Mesenteric fat pad (tissue), 1 donor: ENCODE results near the gene EXOC4. TPM values are rescaled to one million over a fixed set of nuclear protein-coding genes. Genes with fewer than 3 reads are reported as not detected.

Experiments
- DNase-seq: peaks from one replicate; pipeline ENCODE4 v3.0.0-alpha.2; 2020; ENCODE audit warnings: low spot score
- total RNA-seq: library from RNA; stranded (reverse); fragmentation: NEBNext Ultra II Directional; extraction: Animal tissue kit (Norgen Biotek cat#: 25700); gene quantifications from one replicate; pipeline ENCODE4 v1.2.1, GENCODE V29; 2021
- donor health status: DM: yes; HTN: yes; CAD: no.

EXOC4 gene
- total RNA-seq, 1 donor from 2014 or later, result 79.3 TPM

DNA sequence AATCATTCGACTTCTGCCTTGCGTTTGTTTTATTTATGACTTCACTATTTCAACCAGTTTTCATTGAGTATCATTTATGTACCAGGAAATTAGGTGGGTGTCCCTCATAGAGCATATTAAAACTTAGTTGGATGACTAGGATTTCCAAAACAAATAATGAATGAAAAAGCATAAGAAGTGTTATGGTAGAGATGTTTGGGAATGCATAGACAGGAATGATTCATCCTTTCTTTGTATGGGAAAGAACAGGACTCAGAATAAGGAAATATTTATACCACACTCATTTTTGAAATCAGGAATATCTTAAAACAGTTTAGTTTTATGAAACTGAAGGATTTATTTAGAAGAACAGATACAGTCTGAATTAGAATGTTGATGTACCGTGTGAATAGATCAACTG, 315.7 kb downstream of the EXOC4 start:
- DNase-seq, result no peak

GRCh38 chr7:133570321-133570720, 317.4 kb downstream of the EXOC4 start:
- DNase-seq, result no peak

- DNase-seq, result no peak
Measured at GRCh38 chr7:133571076-133571475, 318.2 kb downstream of the EXOC4 start.

DNA sequence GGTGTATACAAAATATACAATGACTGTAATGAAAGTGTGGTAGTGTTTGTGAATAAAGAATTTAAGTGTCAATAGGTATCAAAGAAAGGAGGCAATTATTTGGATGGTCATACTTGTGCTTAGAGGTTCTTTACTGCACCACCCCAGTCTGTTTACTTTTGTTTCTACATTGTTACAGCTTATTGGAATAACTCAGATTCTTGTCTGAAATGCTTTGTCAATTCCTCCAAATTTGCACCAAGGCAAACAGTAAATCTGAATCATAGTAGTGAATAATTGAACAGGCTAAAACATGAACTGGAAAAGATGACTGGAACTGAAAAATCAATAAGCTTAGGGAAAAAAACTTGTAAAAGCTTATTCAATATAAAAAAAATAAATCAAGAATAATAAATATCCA, 319.2 kb downstream of the EXOC4 start:
- DNase-seq, result no peak

DNA sequence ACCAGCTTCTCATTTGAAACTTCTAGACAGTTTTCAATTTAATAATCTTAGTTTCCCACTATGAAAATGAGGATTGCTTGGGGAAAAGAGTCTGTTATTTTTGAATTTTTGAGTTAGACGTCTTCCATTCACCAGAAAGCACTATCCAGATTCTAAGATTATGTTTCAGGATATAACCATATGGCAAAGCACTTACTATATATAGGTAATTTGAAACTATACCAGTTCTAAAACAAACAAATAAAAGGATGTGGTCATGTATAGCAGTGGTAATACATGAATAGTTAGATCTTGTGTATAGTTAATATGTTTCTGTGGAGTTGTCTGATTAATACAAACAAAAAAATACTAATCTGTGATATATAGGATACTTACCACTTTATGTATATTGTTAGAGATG, 320.0 kb downstream of the EXOC4 start:
- DNase-seq, result no peak

- DNase-seq, result no peak
Measured at GRCh38 chr7:133573554-133574265, 320.8 kb downstream of the EXOC4 start.

GRCh38 chr7:133575726-133576440, 323.0 kb downstream of the EXOC4 start:
- no peak for DNase-seq

- no peak for DNase-seq
Measured at GRCh38 chr7:133576612-133577168, 323.8 kb downstream of the EXOC4 start.

DNA sequence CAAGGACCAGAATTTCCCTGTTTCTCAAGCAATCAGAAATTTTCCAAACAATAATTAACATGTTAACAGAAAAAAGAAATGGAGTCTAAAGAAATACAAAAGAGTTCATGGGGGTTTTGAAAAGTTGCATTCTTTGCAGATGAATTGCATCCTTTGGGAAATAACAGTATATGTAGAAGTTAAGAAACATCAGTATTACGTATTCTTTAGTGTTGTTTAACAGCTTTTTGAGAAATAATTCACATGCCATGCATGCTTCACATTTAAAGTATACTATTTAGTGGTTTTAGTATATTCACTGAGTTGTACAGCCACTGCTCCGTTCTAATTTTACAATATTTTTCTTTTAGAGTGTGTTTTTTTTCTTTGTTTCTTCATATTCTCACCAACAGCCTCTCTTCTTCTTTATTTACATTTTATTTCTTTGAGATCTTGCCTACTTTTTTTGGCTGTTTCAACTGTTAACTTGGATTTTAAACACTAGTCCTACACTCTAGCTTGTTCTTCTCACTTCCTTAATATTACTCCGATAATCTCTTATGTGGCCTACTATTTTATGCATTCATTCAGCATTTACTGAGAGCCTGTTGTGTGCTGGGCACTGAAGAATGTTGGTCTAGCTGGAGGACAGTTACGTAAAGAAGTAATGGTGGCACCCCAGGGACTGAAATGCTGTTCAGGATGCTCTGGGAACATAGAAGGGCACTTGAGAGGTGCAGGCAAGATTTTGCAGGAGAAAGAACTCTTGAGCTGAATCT, 330.1 kb downstream of the EXOC4 start:
- DNase-seq, result no peak

DNA sequence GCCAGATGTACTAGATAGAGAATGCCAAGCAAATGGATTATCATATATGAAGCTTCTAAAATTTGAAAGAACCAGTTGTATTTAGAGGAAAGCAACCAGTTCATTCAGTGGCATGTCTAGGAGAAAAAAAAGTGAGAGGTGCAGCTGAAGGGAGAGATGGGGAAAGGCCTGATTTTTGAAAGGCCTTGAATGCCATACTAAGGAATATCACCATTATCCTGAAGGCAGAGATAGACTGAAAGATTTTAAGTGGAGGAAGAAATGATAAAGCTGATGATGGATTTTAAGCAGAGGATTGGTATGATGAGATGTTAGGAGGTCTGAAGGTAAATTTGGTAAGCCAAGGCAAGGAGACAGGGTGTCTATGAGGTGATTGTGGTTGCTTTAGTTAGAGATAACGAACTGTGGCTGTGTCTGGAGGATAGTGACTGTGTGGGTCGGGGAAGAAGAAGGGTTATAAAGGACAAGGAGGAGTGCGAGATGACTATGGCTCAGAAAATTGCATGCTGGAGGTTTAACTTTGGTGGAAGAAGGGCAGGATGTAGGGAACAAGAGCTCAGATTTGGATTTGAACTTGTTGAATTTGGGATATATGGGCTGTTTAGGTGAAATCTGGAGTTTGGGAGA, 330.8 kb downstream of the EXOC4 start:
- no peak for DNase-seq

DNA sequence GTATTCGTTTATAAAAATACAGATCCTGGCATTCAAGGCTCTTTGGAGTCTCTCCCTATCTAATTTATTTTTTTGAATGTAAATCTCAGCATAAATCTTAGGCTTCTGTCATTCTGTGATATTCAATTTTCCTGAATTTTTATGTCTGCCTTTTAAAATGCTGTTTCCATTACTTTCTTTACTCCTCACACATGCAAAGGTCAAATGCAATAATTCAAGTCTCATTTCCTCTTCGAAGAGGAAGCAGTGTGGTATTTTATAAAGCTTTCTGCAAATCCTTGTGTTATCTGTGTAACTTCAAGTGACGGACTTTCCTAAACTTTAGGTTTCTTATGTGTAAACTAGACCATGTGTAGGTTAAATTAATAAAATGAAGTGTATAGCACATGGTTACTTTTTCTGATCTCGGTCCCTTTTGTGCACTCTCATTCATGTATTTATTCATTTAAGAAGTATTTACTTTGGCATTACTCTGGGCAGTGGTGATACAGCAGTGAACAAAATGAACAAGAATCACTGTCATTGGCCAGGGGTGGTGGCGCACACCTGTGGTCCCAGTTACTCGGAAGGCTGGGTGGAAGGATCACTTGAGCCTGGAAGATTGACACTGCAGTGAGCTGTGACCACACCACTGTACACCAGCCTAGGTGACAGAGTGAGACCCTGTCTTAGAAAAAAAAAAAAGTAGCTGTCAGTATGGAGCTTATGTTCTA, 332.2 kb downstream of the EXOC4 start:
- no peak for DNase-seq

DNA sequence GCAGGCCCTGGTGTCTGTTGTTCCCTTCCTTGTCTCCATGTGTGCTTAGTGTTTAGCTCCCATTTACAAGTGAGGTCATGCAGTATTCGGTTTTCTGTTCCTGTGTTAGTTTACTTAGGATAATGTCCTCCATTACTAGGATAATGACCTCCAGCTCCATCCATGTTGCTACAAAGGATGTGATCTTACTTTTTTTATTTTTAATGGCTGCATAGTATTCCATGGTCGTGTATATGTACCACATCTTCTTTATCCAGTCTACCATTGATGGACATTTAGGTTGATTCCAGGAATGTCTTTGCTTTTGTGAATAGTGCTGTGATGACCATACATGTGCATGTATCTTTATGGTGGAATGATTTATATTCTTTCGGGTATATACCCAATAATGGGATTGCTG, 333.4 kb downstream of the EXOC4 start:
- DNase-seq, result no peak

GRCh38 chr7:133587903-133588302, 335.0 kb downstream of the EXOC4 start:
- no peak for DNase-seq

DNA sequence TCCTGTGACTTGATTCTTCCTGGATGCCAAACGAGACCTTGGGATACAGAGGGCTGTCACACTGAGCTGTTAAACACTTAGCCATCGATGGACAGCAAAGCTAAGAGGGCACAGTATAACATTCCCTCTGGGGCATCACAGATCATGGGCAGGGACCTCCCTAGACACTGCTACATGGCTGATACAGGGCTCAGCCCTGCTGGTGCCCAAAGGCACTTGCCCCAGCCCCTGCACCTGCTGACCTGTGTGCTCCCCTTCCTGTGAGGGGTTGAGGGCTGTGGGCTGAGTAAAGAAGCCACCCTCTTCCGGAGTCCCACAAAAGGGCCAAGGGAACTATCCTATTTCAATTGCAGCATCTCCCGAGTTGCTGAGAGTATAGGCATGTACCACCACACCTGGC, 337.9 kb downstream of the EXOC4 start:
- DNase-seq, result no peak

DNA sequence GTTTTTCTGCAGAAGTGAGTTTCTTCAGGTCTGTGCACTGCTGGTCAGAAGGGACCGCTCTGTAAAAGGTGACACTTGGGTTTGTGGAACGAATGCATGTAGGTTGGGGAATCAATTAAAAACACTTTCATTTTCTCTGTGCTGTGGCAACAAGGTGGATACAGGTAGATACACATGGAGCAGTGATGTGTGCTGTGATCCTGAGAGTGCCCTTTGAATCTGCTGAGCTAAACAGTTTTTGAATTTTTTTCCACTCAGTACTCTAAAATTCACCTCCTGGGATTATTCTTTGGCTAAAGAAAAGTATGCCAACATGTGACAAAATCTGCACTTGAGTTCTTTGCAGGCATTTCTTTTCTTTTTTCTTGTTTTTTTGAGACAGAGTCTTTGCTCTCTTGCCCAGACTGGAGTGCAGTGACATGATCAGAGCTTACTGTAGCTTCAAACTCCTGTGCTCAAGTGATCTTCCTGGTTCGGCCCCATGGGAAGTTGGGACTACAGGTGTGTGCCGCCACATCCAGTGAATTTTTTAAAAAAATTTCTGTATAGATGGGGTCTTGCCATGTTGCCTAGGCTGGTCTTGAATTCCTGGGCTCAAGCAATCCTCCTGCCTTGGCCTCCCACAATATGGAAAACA, 338.9 kb downstream of the EXOC4 start:
- no peak for DNase-seq

GRCh38 chr7:133593561-133593960, 340.7 kb downstream of the EXOC4 start:
- DNase-seq, result no peak

- no peak for DNase-seq
Measured at GRCh38 chr7:133601617-133602016, 348.7 kb downstream of the EXOC4 start.

- DNase-seq, result no peak
Measured at GRCh38 chr7:133602291-133602690, 349.4 kb downstream of the EXOC4 start.

DNA sequence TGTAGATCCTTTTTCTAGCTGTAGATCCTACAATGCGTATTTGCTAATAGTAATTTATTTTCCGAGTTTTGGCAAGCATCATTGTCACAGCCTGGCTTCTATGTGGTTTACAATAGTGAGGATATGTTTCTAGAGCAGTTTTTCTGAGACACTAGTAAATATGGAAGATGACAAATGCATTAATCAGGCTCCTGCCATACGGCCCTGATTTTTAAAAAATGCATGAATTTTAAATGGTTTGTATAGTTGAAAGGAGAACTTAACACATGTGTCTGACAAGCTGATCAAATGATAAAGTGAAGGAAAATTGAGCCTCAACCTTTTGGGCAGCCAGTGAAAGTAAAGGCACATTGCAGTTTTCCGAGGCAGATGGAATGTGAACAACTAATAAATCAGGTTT, 354.1 kb downstream of the EXOC4 start:
- DNase-seq, result no peak

- DNase-seq, result no peak
Measured at GRCh38 chr7:133609806-133610205, 356.9 kb downstream of the EXOC4 start.
